NCI-H526 (cell line): ENCODE results near the gene TRABD2B.
A peak's percentile ranks its signal among the peaks of the same experiment; 100 is the strongest.

Experiments used
- DNase-seq, 2 experiments: peaks; one replicate each; lab custom pipeline; 2025; lab: John Stamatoyannopoulos, UW

The TRABD2B gene

DNA sequence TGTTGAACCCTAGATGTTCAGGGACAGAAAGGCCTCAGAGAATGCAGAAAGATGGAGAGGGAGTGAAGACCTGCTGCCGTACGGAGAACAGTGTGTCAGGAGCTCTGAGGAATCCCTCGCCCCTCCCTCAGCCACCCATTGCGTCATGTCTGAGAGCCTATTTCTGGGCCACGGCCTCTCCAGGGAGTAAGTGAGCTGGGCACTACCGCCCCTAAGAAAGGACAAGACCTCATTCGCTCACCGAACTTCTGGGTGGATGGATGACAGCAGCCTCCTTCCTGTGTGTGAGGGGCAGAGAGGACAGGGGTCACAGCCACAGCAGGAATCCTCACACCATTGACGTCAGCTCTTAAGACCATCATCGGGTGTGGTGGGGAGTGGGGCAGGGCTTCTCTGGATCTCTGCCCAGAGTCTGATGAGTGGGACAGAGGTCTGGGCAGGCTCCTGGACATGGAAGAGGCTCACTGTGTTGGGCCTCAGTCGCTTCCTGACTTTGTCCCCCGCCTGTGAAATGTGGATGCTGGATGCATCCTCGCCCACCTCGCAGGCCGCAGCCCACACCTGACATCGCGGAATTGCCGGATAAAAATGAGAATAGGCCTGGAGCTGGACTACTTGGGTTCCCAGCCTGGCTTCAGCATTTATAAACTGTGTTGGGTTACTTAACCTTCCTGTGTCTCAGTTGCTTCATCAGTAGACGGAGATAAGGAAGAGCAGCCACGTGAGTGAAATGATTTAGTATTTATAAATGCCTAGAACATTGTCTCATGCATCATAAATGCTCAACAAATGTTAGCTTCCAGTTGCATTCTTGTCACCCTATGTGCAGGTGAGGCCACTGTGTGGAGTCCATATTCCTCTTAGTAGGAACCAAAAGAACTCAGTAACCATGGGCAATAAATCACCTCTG is 238.6 kb downstream of the TRABD2B start:
- no peak for DNase-seq

- no peak for DNase-seq
Observed at GRCh38 chr1:47757226-47757975, 239.8 kb downstream of the TRABD2B start.

DNA sequence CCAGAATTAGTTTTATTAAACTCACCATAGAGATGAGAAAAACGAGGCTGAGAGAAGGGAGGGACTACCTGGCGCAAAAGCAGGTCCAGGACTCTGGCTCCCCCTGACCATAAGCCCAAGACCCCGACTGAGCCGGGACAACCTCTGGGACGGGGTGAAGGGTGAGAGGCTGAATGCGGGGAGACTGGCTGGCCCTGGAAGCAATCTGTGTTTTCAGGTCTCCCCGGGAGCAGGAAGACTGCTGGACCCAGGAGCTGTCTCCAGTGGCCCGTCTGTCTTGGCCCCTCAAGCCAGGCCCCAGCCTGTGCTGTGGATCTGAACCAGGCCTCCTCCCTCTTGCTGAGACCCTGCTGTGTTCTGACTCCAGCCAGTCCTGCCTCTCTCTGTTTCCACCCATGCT is 240.8 kb downstream of the TRABD2B start:
- no peak for DNase-seq

DNA sequence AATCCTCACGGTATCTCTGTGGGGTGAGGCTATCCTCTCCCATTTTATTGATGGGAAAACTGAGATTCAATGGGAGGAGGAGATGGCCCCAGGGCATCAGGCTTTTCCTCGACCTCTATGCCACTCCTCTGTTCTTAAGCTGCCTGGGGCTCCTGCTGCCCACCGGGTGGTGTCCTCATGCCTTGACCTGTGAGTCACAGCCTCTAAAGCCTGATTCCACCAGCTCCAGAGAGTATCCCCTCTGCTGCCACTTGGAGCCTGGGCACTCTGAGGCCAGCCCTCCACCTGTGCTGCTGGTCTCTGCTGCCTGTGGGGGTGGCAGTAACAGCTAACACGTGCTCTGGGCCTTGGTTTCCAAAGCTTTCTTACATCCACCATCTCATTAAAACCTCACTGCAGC is 241.2 kb downstream of the TRABD2B start:
- DNase-seq, result no peak

DNA sequence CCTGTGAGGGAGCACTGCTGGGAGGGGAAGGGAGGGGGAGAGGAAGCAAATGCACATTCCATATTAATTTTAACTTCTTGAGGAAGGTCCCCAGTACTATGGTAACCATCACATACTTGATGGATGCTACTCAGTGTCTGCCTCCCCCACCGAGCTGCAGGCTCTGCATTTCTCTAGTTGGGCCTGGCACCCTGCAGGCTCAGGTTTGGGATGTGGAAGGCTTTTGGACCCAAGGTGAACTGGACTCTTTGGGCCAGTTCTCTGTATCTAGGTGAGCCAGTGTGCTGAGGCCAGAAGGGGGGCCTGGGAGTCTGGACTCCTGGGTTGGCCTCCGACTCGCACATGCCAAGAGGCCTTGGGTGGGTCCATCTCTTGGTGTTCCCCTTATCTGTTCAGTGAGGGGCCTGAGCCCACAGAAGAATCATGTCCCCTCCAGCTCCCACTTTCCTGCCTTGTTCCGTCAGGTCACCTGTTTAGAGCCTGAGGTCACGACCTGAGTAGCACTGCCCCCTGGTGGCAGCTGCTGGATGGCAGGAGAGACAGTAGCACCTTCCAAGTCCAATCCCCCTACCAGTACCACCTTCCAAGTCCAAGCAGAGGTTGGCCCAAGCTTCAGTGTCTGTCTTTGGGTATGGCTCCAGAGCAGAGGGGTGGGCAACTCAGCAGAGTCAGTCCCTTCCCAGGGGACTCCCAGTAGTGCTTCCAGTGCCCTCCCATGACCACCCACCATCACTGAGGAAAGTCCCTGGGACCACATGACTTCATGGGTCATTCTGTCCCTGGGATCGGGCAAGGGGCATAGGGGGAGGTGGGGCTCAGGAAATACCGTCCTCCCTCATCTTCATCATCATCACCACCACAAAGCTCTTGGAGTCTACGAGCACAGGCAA is 241.8 kb downstream of the TRABD2B start:
- DNase-seq, result peak in 1 of 2 experiments; percentile 30

DNA sequence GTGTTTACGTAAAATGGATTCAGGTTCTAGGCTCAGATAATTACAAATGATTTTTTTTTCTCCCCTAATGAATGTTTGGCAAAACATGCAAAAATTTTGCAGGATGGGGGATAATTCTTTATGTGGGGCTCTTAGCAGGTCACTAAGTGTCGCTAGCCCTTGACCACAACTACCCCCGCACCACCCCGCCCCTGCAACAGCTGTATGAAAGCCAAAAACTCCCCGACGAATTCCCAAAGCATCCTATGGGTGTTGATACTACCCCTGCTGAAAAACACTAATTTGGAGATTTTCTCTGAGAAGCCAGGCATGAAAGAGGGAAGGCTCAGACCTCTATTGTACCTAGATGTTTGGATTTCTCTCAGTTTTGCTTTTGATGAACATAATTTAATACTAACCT is 243.0 kb downstream of the TRABD2B start:
- DNase-seq, result no peak

DNA sequence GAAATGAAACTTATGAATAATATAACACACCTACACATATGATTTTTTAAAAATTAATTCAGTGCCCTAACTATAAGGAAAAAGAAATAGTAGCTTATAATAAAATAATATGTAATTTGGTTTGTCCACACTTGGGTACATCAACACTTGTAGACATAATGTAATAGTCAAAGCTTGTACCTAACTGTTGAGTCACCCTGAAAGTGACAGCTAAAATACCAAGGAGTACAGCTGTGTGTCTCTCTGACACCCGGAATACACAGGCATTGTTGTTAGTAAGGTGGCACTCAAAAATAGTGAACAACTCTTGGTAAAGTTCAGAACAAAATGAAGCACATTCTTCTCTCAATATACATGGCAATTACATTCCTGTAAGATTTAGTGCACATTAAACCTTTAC is 243.4 kb downstream of the TRABD2B start:
- no peak for DNase-seq

GRCh38 chr1:47752559-47752958 is 244.6 kb downstream of the TRABD2B start:
- no peak for DNase-seq

- DNase-seq, result no peak
Observed at GRCh38 chr1:47751996-47752451, 245.2 kb downstream of the TRABD2B start.

DNA sequence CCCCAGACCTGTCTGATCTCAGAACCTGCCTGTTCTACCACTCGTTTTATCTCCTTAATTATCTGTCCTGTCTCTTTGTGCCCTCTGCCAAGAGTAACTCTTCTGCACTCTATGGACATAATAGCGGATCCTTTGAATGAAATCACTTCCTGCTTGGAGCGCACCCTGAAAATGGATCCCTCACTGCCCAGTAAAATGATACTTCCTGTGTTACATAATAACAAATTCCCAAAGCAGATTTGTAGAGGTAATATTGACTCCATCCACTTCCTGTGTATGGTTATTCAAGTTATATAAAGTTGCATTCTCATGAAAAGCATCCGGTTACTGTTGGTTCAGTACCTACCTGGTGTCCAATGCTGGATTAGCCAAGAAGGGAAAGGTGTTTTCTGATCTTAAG is 246.0 kb downstream of the TRABD2B start:
- no peak for DNase-seq

- DNase-seq, result no peak
Observed at GRCh38 chr1:47745715-47746609, 251.2 kb downstream of the TRABD2B start.

- no peak for DNase-seq
Observed at GRCh38 chr1:47742890-47743760, 254.1 kb downstream of the TRABD2B start.

- DNase-seq, result peak in 1 of 2 experiments; percentile 51
Observed at GRCh38 chr1:47738560-47739182, 258.5 kb downstream of the TRABD2B start.

GRCh38 chr1:47732489-47732888 is 264.7 kb downstream of the TRABD2B start:
- no peak for DNase-seq

DNA sequence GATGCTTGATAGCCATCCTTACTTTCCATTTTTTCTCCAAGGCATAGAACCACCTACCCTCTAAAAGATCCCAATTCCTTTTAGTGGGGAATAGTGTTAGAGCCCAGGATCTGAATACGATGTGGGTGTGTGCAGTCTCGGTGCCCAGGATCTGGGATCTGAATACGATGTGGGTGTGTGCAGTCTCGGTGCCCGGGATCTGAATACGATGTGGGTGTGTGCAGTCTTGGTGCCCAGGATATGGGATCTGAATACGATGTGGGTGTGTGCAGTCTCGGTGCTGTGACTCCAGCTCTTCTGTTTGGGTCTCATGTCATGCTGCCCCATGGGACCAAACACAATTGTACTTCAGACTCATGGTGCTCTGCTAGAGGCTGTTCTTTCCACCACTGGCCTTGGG is 265.5 kb downstream of the TRABD2B start:
- DNase-seq, result no peak

- no peak for DNase-seq
Observed at GRCh38 chr1:47729685-47730084, 267.5 kb downstream of the TRABD2B start.

- no peak for DNase-seq
Observed at GRCh38 chr1:47727697-47728085, 269.5 kb downstream of the TRABD2B start.

- no peak for DNase-seq
Observed at GRCh38 chr1:47727051-47727696, 270.0 kb downstream of the TRABD2B start.
